HEK293T (cell line): ENCODE measurements around the gene CRNKL1.

Source experiments
- BHLHE40 ChIP-seq: fragments of 450-650 bp; IDR thresholded peaks from 2 replicates; pipeline ENCODE4 v1.6.1; 2016; ENCODE audit warnings: mild to moderate bottlenecking, moderate library complexity, borderline replicate concordance
- FOXK2 ChIP-seq: fragments of 450-650 bp; IDR thresholded peaks from 2 replicates; pipeline ENCODE4 v1.6.1; 2016; ENCODE audit warnings: mild to moderate bottlenecking
- HDGF ChIP-seq: fragments of 450-650 bp; IDR thresholded peaks from 2 replicates; pipeline ENCODE4 v1.6.1; 2017; ENCODE audit warnings: antibody characterized with exemption, borderline replicate concordance
- TARDBP ChIP-seq: fragments of 450-650 bp; IDR thresholded peaks from 2 replicates; pipeline ENCODE4 v1.6.1; 2016

GRCh38 chr20:20005342-20005741, 46.9 kb downstream of the CRNKL1 start:
- no peak for TF ChIP-seq TARDBP
- no peak for TF ChIP-seq BHLHE40
- no peak for TF ChIP-seq HDGF
- no peak for TF ChIP-seq FOXK2
